Transverse colon (tissue), 4 donors: ENCODE measurements around the gene PJA2. TPM values are rescaled to one million over a fixed set of nuclear protein-coding genes. Genes with fewer than 3 reads are reported as not detected.
"Not testable (repeated sequence)": the region's sequence is repeated elsewhere in the genome, so short reads cannot be mapped to it uniquely, and the experiment has no call there.

Source experiments
- DNase-seq: peaks from one replicate; pipeline ENCODE4 v3.0.0-alpha.2; 2019
- H3K27ac ChIP-seq, 4 donors: fragments of 200-600 bp; sonication (generic); 2 replicates each; pipeline ENCODE4 v1.5.1; 2016 to 2018; ENCODE audit warnings: inconsistent platforms in 4 of 4
- H3K27me3 ChIP-seq: fragments of 200-600 bp; sonication (generic); 2 replicates; pipeline ENCODE4 v1.5.1; 2017; ENCODE audit warnings: inconsistent platforms
- H3K36me3 ChIP-seq, 4 donors: fragments of 200-600 bp; sonication (generic); 2 replicates each; pipeline ENCODE4 v1.5.1; 2017 to 2019; ENCODE audit warnings: inconsistent platforms in 4 of 4
- H3K4me1 ChIP-seq, 4 donors: fragments of 200-600 bp; sonication (generic); 2 replicates each; pipeline ENCODE4 v1.5.1; 2017 to 2020; ENCODE audit warnings: inconsistent platforms in 4 of 4
- H3K4me3 ChIP-seq, 4 donors: fragments of 200-600 bp; sonication (generic); 1 replicate in 1 of 4; 2 replicates in 3 of 4; pipeline versions ENCODE4 v1.5.1 to v1.6.1; 2017 to 2019; ENCODE audit warnings: inconsistent platforms in 4 of 4
- H3K9me3 ChIP-seq, 2 donors: fragments of 200-600 bp; sonication (generic); 2 replicates each; pipeline ENCODE4 v1.5.1; 2017 to 2019; ENCODE audit warnings: inconsistent platforms in 2 of 2
- EP300 ChIP-seq: sonication (generic); formaldehyde crosslinking; IDR thresholded peaks from one replicate; pipeline ENCODE4 v1.6.1; 2017; ENCODE audit warnings: antibody characterized with exemption, low read depth
- POLR2A ChIP-seq: fragments of 450-650 bp; IDR thresholded peaks from one replicate; pipeline ENCODE4 v1.6.1; 2016; ENCODE audit warnings: antibody characterized with exemption, mild to moderate bottlenecking, moderate library complexity
- POLR2AphosphoS5 ChIP-seq, 3 donors: sonication (generic); formaldehyde crosslinking; IDR thresholded peaks; one replicate each; pipeline ENCODE4 v1.6.1; 2016; ENCODE audit warnings: antibody characterized with exemption in 3 of 3
- WGBS, 2 donors: methylation state at CpG; one replicate each; pipeline ENCODE4 v1.1.5; 2018; ENCODE audit warnings: low coverage in 1 of 2; 5-methylcytosine and 5-hydroxymethylcytosine counted together
- in situ Hi-C, 4 donors: fragments of 200-750 bp; cut with MboI; loops; one replicate each; pipeline versions ENCODE4 v1.15.0 to v1.15.1; 2017; ENCODE audit warnings: low sequenced_read_pairs in 3 of 4, low pct_ligation_motif_present in 1 of 4, low pct_unique_long_range_greater_than_20kb in 1 of 4
- intact Hi-C: fragments of 100-400 bp; cut with DNase I; formaldehyde crosslinking; loops from one replicate; pipeline ENCODE4 v1.15.1; 2023; ENCODE audit warnings: low total_unique reads
- total RNA-seq, 4 donors: library from RNA; depleted of rRNA; stranded (reverse); fragments of >200 nt; gene quantifications; one replicate each; pipeline ENCODE4 v1.1.0, GENCODE V29; 2016
- TF ChIP-seq, protein P1 (sequence below), 5 experiments: fragments of 200-600 bp in 3 of 5; fragments of 450-650 bp in 2 of 5; sonication (generic) in 3 of 5; IDR thresholded peaks; 1 replicate in 2 of 5; 2 replicates in 3 of 5; pipeline ENCODE4 v1.5.1; 2016 to 2017; ENCODE audit warnings: antibody characterized with exemption in 5 of 5, inconsistent platforms in 3 of 5, mild to moderate bottlenecking in 2 of 5, moderate library complexity in 1 of 5

Gene PJA2
- total RNA-seq, 4 donors from 2014 or later: 62.5 to 93.8 (median 78.2) TPM

DNA sequence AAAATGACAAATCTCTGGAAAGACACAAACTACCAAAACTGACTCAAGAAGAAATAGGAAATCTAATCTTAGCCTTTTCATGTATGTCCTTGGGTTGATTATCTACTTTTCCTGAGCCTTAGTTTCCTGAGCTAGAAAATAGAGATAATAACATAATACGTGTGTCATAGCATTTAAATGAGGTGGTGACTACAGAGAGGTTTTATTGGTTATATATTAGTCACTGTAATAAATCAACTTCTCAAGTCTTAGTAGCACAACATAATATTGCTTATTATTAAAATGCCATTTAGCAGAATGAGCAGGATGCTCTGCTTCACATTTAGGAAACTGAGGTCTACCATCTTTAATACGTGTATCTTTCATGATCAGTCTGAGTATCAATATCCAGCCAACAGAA is 7.1 kb upstream of the PJA2 start:
- intact Hi-C loops: no loop called here
- TF ChIP-seq EP300: no peak
- TF ChIP-seq POLR2AphosphoS5 (IDR thresholded peaks at IDR 0.05): no peak
- no peak for TF ChIP-seq POLR2A
- TF ChIP-seq, protein P1, sequence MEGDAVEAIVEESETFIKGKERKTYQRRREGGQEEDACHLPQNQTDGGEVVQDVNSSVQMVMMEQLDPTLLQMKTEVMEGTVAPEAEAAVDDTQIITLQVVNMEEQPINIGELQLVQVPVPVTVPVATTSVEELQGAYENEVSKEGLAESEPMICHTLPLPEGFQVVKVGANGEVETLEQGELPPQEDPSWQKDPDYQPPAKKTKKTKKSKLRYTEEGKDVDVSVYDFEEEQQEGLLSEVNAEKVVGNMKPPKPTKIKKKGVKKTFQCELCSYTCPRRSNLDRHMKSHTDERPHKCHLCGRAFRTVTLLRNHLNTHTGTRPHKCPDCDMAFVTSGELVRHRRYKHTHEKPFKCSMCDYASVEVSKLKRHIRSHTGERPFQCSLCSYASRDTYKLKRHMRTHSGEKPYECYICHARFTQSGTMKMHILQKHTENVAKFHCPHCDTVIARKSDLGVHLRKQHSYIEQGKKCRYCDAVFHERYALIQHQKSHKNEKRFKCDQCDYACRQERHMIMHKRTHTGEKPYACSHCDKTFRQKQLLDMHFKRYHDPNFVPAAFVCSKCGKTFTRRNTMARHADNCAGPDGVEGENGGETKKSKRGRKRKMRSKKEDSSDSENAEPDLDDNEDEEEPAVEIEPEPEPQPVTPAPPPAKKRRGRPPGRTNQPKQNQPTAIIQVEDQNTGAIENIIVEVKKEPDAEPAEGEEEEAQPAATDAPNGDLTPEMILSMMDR (IDR thresholded peaks at IDR 0.05): no peak
- Histone ChIP-seq H3K27me3 (no peaks in the 10 kb centered on the region), H3K4me3 (no peak overlapping the region), H3K36me3 (no peaks in the 10 kb centered on the region), H3K9me3 (no peaks in the 10 kb centered on the region), H3K4me1 (peaks cover 0 to 18% (median 11%) of the 10 kb centered on the region in 4 donors), H3K27ac (no peak overlapping the region)
- DNase-seq: no peak
- WGBS, 2 donors: 85 to 87% methylated on average over 2 of the region's 2 CpGs
- in situ Hi-C loops: loop anchor here in 2 of 4 donors (25.0 kb wide), 2 partner anchors 270 to 1030 kb away; partner anchors contain the start of genes FBXL17 (in 1 of the 2) and MAN2A1 (in 1 of the 2)

DNA sequence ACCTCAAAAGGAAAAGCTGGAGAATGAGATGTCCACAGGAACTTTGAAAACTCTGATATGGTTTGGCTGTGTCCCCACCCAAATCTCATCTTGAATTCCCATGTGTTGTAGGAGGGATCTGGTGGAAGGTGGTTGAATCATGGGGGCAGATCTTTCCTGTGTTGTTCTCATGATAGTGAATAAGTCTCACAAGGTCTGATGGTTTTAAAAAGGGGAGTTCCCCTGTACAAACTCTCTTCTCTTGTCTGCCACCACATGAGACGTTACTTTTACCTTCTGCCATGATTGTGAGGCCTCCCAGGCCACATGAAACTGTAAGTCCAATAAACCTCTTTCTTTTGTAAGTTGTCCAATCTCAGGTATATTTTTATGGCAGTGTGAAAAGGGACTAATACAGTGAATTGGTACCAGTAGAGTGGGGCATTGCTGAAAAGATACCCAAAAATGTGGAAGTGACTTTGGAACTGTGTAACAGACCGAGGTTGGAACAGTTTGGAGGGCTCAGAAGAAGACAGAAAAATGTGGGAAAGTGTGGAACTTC is 4.2 kb upstream of the PJA2 start:
- intact Hi-C loops, H3K27me3 ChIP-seq, H3K9me3 ChIP-seq, H3K36me3 ChIP-seq, H3K4me3 ChIP-seq, DNase-seq: not testable (repeated sequence)
- Histone ChIP-seq H3K4me1 (peaks cover 10 to 30% (median 18%) of the 10 kb centered on the region in 4 donors), H3K27ac (peak overlapping the region in 2 of 4 donors; percentile 95 to 99)
- in situ Hi-C loops: loop anchor here in 2 of 4 donors (25.0 kb wide), 2 partner anchors 273 to 1027 kb away; partner anchors contain the start of genes FBXL17 (in 1 of the 2) and MAN2A1 (in 1 of the 2)
- WGBS, 2 donors: 83% methylated on average over 2 of the region's 2 CpGs; no CpG with 5 or more reads in 1 of the 2 donors

DNA sequence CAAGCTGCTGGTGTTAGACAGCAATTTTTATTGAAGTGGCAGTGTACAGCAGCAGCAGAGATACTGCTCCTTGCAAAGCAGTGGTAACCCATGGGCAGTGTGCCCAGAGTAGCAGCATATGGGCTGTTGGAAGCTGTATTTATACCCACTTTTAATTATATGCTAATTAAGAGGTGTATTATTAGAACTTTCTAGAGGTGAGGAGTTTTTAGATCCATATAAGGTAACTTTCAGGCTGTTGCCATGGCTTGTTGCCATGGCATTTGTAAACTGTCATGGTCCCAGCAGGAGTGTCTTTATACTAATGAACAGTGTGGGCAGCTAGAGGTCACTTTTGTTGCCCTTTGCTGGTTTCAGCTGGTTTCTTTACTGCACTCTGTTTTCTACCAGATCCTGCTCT is 3.7 kb upstream of the PJA2 start:
- Histone ChIP-seq H3K27me3 (no peaks in the 10 kb centered on the region), H3K4me3 (no peak overlapping the region), H3K36me3 (no peaks in the 10 kb centered on the region), H3K27ac (peak overlapping the region; percentile 95 to 99 (median 98)), H3K9me3 (no peaks in the 10 kb centered on the region), H3K4me1 (peaks cover 10 to 30% (median 18%) of the 10 kb centered on the region in 4 donors)
- in situ Hi-C loops: loop anchor here in 2 of 4 donors (25.0 kb wide), 2 partner anchors 274 to 1026 kb away; partner anchors contain the start of genes FBXL17 (in 1 of the 2) and MAN2A1 (in 1 of the 2)
- TF ChIP-seq, protein P1 (IDR thresholded peaks at IDR 0.05): no peak
- TF ChIP-seq EP300: no peak
- TF ChIP-seq POLR2AphosphoS5 (IDR thresholded peaks at IDR 0.05): no peak
- TF ChIP-seq POLR2A: no peak
- DNase-seq: peak; percentile 20
- intact Hi-C loops: no loop called here

DNA sequence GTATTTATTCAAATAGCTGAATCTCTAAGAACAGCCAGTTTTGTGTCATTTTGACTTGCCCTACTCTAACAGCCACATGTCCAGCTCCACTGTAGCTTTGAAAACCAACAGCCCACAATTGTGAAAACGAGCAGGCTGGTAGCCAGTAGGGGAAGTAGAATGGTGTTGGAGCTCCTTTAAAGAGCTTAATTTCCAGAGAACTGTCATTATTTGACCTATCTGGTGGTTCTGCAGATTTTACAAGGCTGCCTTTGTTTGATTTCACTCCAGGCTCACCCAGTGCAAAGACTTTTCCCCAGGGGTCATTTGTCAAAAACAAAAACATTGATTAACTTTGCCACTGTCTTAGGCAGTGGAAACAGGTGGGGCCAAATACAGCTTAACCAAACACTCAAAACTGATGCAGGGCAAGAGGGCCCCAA is 3.2 kb upstream of the PJA2 start:
- no peak overlapping the region for H3K4me3 ChIP-seq
- in situ Hi-C loops (loop anchor here in 2 of 4 donors (25.0 kb wide), 2 partner anchors 274 to 1026 kb away; partner anchors contain the start of genes FBXL17 (in 1 of the 2) and MAN2A1 (in 1 of the 2)), intact Hi-C loops (no loop called here)
- peak overlapping the region; percentile 95 to 99 (median 98) for H3K27ac ChIP-seq
- H3K36me3 ChIP-seq: no peaks in the 10 kb centered on the region
- DNase-seq: no peak
- TF ChIP-seq POLR2A (no peak), EP300 (no peak), POLR2AphosphoS5 (IDR thresholded peaks at IDR 0.05) (no peak)
- TF ChIP-seq, protein P1 (IDR thresholded peaks at IDR 0.05): no peak
- peaks cover 13 to 35% (median 19%) of the 10 kb centered on the region in 4 donors for H3K4me1 ChIP-seq
- H3K9me3 ChIP-seq: no peaks in the 10 kb centered on the region
- 28% methylated on average over 1 of the region's 1 CpG; no CpG with 5 or more reads in 1 of the 2 donors for WGBS, 2 donors
- no peaks in the 10 kb centered on the region for H3K27me3 ChIP-seq
